Rectal smooth muscle tissue (tissue), 1 donor: ENCODE results near the gene ATP1A1.

Experiments
- H3K27ac ChIP-seq: one replicate; pipeline ENCODE4 v1.7.0; 2013; ENCODE audit warnings: low read depth, low read length, inconsistent platforms
- H3K27me3 ChIP-seq: one replicate; pipeline ENCODE4 v1.7.0; 2013; ENCODE audit warnings: low read length; ENCODE audit not compliant: control insufficient read depth, insufficient read depth
- H3K36me3 ChIP-seq: one replicate; pipeline ENCODE4 v1.7.0; 2013; ENCODE audit warnings: low read length; ENCODE audit not compliant: control insufficient read depth, insufficient read depth
- H3K4me1 ChIP-seq: one replicate; pipeline ENCODE4 v1.7.0; 2013; ENCODE audit warnings: low read length; ENCODE audit not compliant: control insufficient read depth, insufficient read depth
- H3K4me3 ChIP-seq: one replicate; pipeline ENCODE4 v1.7.0; 2013; ENCODE audit warnings: low read length
- H3K9ac ChIP-seq: one replicate; pipeline ENCODE4 v1.7.0; 2013; ENCODE audit warnings: low read length

Gene ATP1A1

GRCh38 chr1:116362050-116362449, 11.0 kb upstream of the ATP1A1 start:
- no peaks in the 10 kb centered on the region for H3K27me3 ChIP-seq

GRCh38 chr1:116365353-116365780, 7.7 kb upstream of the ATP1A1 start:
- Histone ChIP-seq H3K4me3 (no peak overlapping the region), H3K27ac (no peak overlapping the region), H3K36me3 (no peaks in the 10 kb centered on the region), H3K27me3 (no peaks in the 10 kb centered on the region), H3K9ac (no peak overlapping the region), H3K4me1 (peaks cover 5% of the 10 kb centered on the region)

More at GRCh38 chr1:116362050-116362449, 11.0 kb upstream of the ATP1A1 start:
- Histone ChIP-seq H3K4me1 (peaks cover 5% of the 10 kb centered on the region), H3K27ac (no peak overlapping the region), H3K36me3 (no peaks in the 10 kb centered on the region), H3K4me3 (no peak overlapping the region), H3K9ac (no peak overlapping the region)

GRCh38 chr1:116365857-116366256, 7.2 kb upstream of the ATP1A1 start:
- Histone ChIP-seq H3K27me3 (no peaks in the 10 kb centered on the region), H3K27ac (no peak overlapping the region), H3K4me3 (no peak overlapping the region), H3K36me3 (no peaks in the 10 kb centered on the region), H3K4me1 (peaks cover 5% of the 10 kb centered on the region), H3K9ac (no peak overlapping the region)

- H3K27ac ChIP-seq = no peak overlapping the region
- no peak overlapping the region for H3K9ac ChIP-seq
- H3K4me3 ChIP-seq = no peak overlapping the region
- H3K36me3 ChIP-seq = no peaks in the 10 kb centered on the region
- peaks cover 5% of the 10 kb centered on the region for H3K4me1 ChIP-seq
- no peaks in the 10 kb centered on the region for H3K27me3 ChIP-seq
These were observed 5.6 kb upstream of the ATP1A1 start for GRCh38 chr1:116367256-116367945.

- no peaks in the 10 kb centered on the region for H3K27me3 ChIP-seq
- H3K9ac ChIP-seq = no peak overlapping the region
- H3K27ac ChIP-seq = no peak overlapping the region
These were observed 4.8 kb upstream of the ATP1A1 start for GRCh38 chr1:116368241-116368640.

GRCh38 chr1:116370181-116370580, 2.9 kb upstream of the ATP1A1 start:
- peaks cover 12% of the 10 kb centered on the region for H3K4me1 ChIP-seq
- no peaks in the 10 kb centered on the region for H3K36me3 ChIP-seq
- H3K9ac ChIP-seq = no peak overlapping the region
- no peak overlapping the region for H3K27ac ChIP-seq
- no peak overlapping the region for H3K4me3 ChIP-seq
- no peaks in the 10 kb centered on the region for H3K27me3 ChIP-seq

More at GRCh38 chr1:116368241-116368640, 4.8 kb upstream of the ATP1A1 start:
- Histone ChIP-seq H3K4me1 (peaks cover 5% of the 10 kb centered on the region), H3K4me3 (no peak overlapping the region), H3K36me3 (no peaks in the 10 kb centered on the region)

GRCh38 chr1:116371752-116372151, 1.3 kb upstream of the ATP1A1 start:
- no peaks in the 10 kb centered on the region for H3K27me3 ChIP-seq
- H3K27ac ChIP-seq = no peak overlapping the region
- no peak overlapping the region for H3K9ac ChIP-seq
- no peaks in the 10 kb centered on the region for H3K36me3 ChIP-seq
- no peak overlapping the region for H3K4me3 ChIP-seq
- H3K4me1 ChIP-seq = peaks cover 25% of the 10 kb centered on the region

- Histone ChIP-seq H3K4me3 (peak overlapping the region; percentile 81), H3K4me1 (peaks cover 30% of the 10 kb centered on the region), H3K36me3 (no peaks in the 10 kb centered on the region), H3K27me3 (no peaks in the 10 kb centered on the region), H3K27ac (no peak overlapping the region), H3K9ac (no peak overlapping the region)
These were observed 853 bp upstream of the ATP1A1 start for GRCh38 chr1:116372191-116372590.

- H3K4me3 ChIP-seq = peak overlapping the region; percentile 81
- no peaks in the 10 kb centered on the region for H3K27me3 ChIP-seq
- H3K36me3 ChIP-seq = no peaks in the 10 kb centered on the region
- peaks cover 43% of the 10 kb centered on the region for H3K4me1 ChIP-seq
- H3K27ac ChIP-seq = peak overlapping the region; percentile 87
- peak overlapping the region; percentile 84 for H3K9ac ChIP-seq
These were observed 648 bp downstream of the ATP1A1 start for GRCh38 chr1:116373431-116374352.

- H3K27me3 ChIP-seq = no peaks in the 10 kb centered on the region
- H3K4me3 ChIP-seq = peak overlapping the region; percentile 81
- H3K36me3 ChIP-seq = no peaks in the 10 kb centered on the region
- peaks cover 43% of the 10 kb centered on the region for H3K4me1 ChIP-seq
- peak overlapping the region; percentile 35 for H3K9ac ChIP-seq
- H3K27ac ChIP-seq = peak overlapping the region; percentile 87
These were observed 1.5 kb downstream of the ATP1A1 start for GRCh38 chr1:116374353-116375147.

GRCh38 chr1:116375148-116375886, 2.3 kb downstream of the ATP1A1 start:
- H3K9ac ChIP-seq = no peak overlapping the region
- peak overlapping the region; percentile 87 for H3K27ac ChIP-seq
- H3K36me3 ChIP-seq = no peaks in the 10 kb centered on the region
- peak overlapping the region; percentile 81 for H3K4me3 ChIP-seq
- peaks cover 43% of the 10 kb centered on the region for H3K4me1 ChIP-seq
- H3K27me3 ChIP-seq = no peaks in the 10 kb centered on the region
